Liver (tissue), 9 donors: Measurements from ENCODE around the gene OTOA. TPM values are rescaled to one million over a fixed set of nuclear protein-coding genes. Genes with fewer than 3 reads are reported as not detected.
"Not testable (repeated sequence)": the region's sequence is repeated elsewhere in the genome, so short reads cannot be mapped to it uniquely, and the experiment has no call there.

Experiments
- DNase-seq: peaks from one replicate; pipeline ENCODE4 v3.0.0-alpha.2; 2017; ENCODE audit warnings: low spot score
- H3K27ac ChIP-seq, 2 donors: one replicate each; pipeline ENCODE4 v1.7.0; 2013; ENCODE audit warnings: inconsistent platforms in 2 of 2, low read length in 2 of 2, control low read depth in 1 of 2, low read depth in 1 of 2, mild to moderate bottlenecking in 1 of 2
- H3K27me3 ChIP-seq, 4 donors: one replicate each; pipeline versions ENCODE4 v1.6.1 to v1.7.0; 2013; ENCODE audit warnings: low read length in 3 of 4, inconsistent platforms in 1 of 4, mild to moderate bottlenecking in 1 of 4, moderate library complexity in 1 of 4; ENCODE audit not compliant: control insufficient read depth in 4 of 4, insufficient read depth in 4 of 4
- H3K36me3 ChIP-seq, 4 donors: one replicate each; pipeline versions ENCODE4 v1.6.1 to v1.7.0; 2013; ENCODE audit warnings: low read length in 3 of 4, mild to moderate bottlenecking in 3 of 4, low read depth in 1 of 4, moderate library complexity in 1 of 4; ENCODE audit not compliant: control insufficient read depth in 4 of 4, insufficient read depth in 3 of 4
- H3K4me1 ChIP-seq, 4 donors: one replicate each; pipeline versions ENCODE4 v1.6.1 to v1.7.0; 2013; ENCODE audit warnings: low read length in 3 of 4, mild to moderate bottlenecking in 3 of 4, moderate library complexity in 1 of 4; ENCODE audit not compliant: control insufficient read depth in 4 of 4, insufficient read depth in 4 of 4
- H3K4me3 ChIP-seq, 3 donors: one replicate each; pipeline versions ENCODE4 v1.6.1 to v1.7.0; 2013; ENCODE audit warnings: low read length in 3 of 3, control low read depth in 1 of 3, low read depth in 1 of 3, mild to moderate bottlenecking in 1 of 3
- H3K9ac ChIP-seq, 2 donors: one replicate each; pipeline ENCODE4 v1.7.0; 2013; ENCODE audit warnings: low read length in 2 of 2, mild to moderate bottlenecking in 2 of 2, moderate library complexity in 2 of 2, control low read depth in 1 of 2, low read depth in 1 of 2
- H3K9me3 ChIP-seq, 4 donors: one replicate each; pipeline versions ENCODE4 v1.6.1 to v1.7.0; 2013; ENCODE audit warnings: low read length in 3 of 4; ENCODE audit not compliant: control insufficient read depth in 4 of 4
- EGR1 ChIP-seq, 2 donors: IDR thresholded peaks; 2 replicates each; pipeline ENCODE4 v1.6.1; 2016 to 2018; ENCODE audit warnings: antibody characterized with exemption in 2 of 2, low read depth in 2 of 2
- FOXA1 ChIP-seq: IDR thresholded peaks from 2 replicates; pipeline ENCODE4 v1.6.1; 2016; ENCODE audit warnings: antibody characterized with exemption
- FOXA2 ChIP-seq: IDR thresholded peaks from 2 replicates; pipeline ENCODE4 v1.6.1; 2016; ENCODE audit warnings: antibody characterized with exemption
- GABPA ChIP-seq, 2 donors: IDR thresholded peaks in 1 of 2; conservative IDR thresholded peaks in 1 of 2; 2 replicates each; pipeline ENCODE4 v1.6.1; 2016; ENCODE audit warnings: antibody characterized with exemption in 2 of 2, mild to moderate bottlenecking in 1 of 2, moderate library complexity in 1 of 2
- HNF4G ChIP-seq: IDR thresholded peaks from 2 replicates; pipeline ENCODE4 v1.6.1; 2016; ENCODE audit warnings: antibody characterized with exemption
- JUND ChIP-seq, 2 donors: IDR thresholded peaks; 2 replicates each; pipeline ENCODE4 v1.6.1; 2016; ENCODE audit warnings: antibody characterized with exemption in 2 of 2
- MAX ChIP-seq: IDR thresholded peaks from 2 replicates; pipeline ENCODE4 v1.6.1; 2016; ENCODE audit warnings: antibody characterized with exemption
- NR2F2 ChIP-seq: IDR thresholded peaks from 2 replicates; pipeline ENCODE4 v1.6.1; 2016; ENCODE audit warnings: antibody characterized with exemption
- RAD21 ChIP-seq, 2 donors: IDR thresholded peaks; 2 replicates each; pipeline ENCODE4 v1.6.1; 2016; ENCODE audit warnings: antibody characterized with exemption in 2 of 2, mild to moderate bottlenecking in 2 of 2
- RXRA ChIP-seq, 2 donors: IDR thresholded peaks; 2 replicates each; pipeline ENCODE4 v1.6.1; 2017 to 2018; ENCODE audit warnings: antibody characterized with exemption in 2 of 2, mild to moderate bottlenecking in 1 of 2
- SP1 ChIP-seq: IDR thresholded peaks from 2 replicates; pipeline ENCODE4 v1.6.1; 2018; ENCODE audit warnings: antibody characterized with exemption, mild to moderate bottlenecking
- TAF1 ChIP-seq: conservative IDR thresholded peaks from 2 replicates; pipeline ENCODE4 v1.6.1; 2016; ENCODE audit warnings: antibody characterized with exemption, mild to moderate bottlenecking
- YY1 ChIP-seq: IDR thresholded peaks from 2 replicates; pipeline ENCODE4 v1.6.1; 2016; ENCODE audit warnings: antibody characterized with exemption, mild to moderate bottlenecking
- WGBS: extraction: QIAGEN DNeasy Blood & Tissue Kit; methylation state at CpG from one replicate; pipeline ENCODE4 v1.1.7; 2013; 5-methylcytosine and 5-hydroxymethylcytosine counted together
- polyA plus RNA-seq, 2 donors: library from polyadenylated mRNA; stranded (reverse) in 1 of 2; unstranded in 1 of 2; fragments of 200-250 nt in 1 of 2; fragments of >200 nt in 1 of 2; fragmentation: Nextera tagmentation in 1 of 2; extraction: Ambion mirVana in 1 of 2; gene quantifications; one replicate each; pipeline versions ENCODE4 v1.2.1 to v1.2.3, GENCODE V29; 2013 to 2015
- total RNA-seq, 2 donors: library from RNA; depleted of rRNA; stranded (reverse); fragments of >200 nt; gene quantifications; one replicate each; pipeline ENCODE4 v1.2.3, GENCODE V29; 2014
- TF ChIP-seq, protein P1 (sequence below): fragments of 150-350 bp; IDR thresholded peaks from 2 replicates; pipeline ENCODE4 v1.5.1; 2017; ENCODE audit warnings: improper control_type of control experiment, low read depth, low read length; ENCODE audit not compliant: missing input control
- donor health status: healthy.
- donor health status: healthy.
- donor health status: healthy.
- donor health status: healthy.
- donor health status: healthy.

OTOA gene
- total and polyA plus RNA-seq, 4 donors = 0.05 to 0.17 (median 0.10) TPM

- not testable (repeated sequence) for H3K36me3 ChIP-seq, H3K4me3 ChIP-seq, DNase-seq, H3K9me3 ChIP-seq, H3K4me1 ChIP-seq, H3K27ac ChIP-seq, H3K27me3 ChIP-seq, H3K9ac ChIP-seq
- 91% methylated on average over 4 of the region's 4 CpGs for WGBS
Measured at GRCh38 chr16:21674456-21674855, 10.7 kb downstream of the OTOA start.

- 90% methylated on average over 5 of the region's 5 CpGs for WGBS
- H3K4me1 ChIP-seq, H3K36me3 ChIP-seq, H3K27me3 ChIP-seq, H3K9me3 ChIP-seq, H3K27ac ChIP-seq, H3K9ac ChIP-seq, H3K4me3 ChIP-seq, DNase-seq: not testable (repeated sequence)
Measured at GRCh38 chr16:21680714-21681113, 16.9 kb downstream of the OTOA start.

- Histone ChIP-seq H3K9ac (no peak overlapping the region), H3K27me3 (no peaks in the 10 kb centered on the region), H3K36me3 (no peaks in the 10 kb centered on the region), H3K9me3 (no peaks in the 10 kb centered on the region), H3K4me3 (no peak overlapping the region), H3K27ac (no peak overlapping the region), H3K4me1 (no peaks in the 10 kb centered on the region)
- DNase-seq = no peak
- 70% methylated on average over 3 of the region's 3 CpGs for WGBS
- TF ChIP-seq HNF4G (no peak), TAF1 (no peak), JUND (IDR thresholded peaks at IDR 0.05) (no peak), RAD21 (IDR thresholded peaks at IDR 0.05) (no peak)
Measured at GRCh38 chr16:21683184-21683583, 19.4 kb downstream of the OTOA start.

DNA sequence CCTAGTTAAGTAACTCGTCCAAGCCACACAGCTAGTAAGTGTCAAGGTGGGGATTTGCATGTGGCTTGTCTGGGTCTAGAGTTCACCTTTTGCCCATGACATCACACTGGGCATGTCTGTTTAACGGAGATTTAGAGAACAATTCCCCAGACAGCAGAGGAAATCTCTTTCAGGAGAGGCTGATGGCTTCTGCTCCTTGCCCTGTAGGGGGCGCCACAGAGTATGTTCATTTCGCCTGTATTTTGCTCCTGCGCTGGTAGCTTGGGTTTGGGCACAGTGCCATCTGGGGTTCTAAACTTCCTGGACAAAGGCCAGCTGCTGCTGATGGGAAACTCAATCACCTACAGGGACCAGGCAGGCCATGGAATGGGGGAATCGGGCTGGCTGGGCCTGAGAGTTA is 20.4 kb downstream of the OTOA start:
- Histone ChIP-seq H3K4me3 (no peak overlapping the region), H3K27me3 (no peaks in the 10 kb centered on the region), H3K9me3 (no peaks in the 10 kb centered on the region), H3K27ac (no peak overlapping the region), H3K36me3 (no peaks in the 10 kb centered on the region), H3K4me1 (no peaks in the 10 kb centered on the region), H3K9ac (no peak overlapping the region)
- peak; percentile 41 for DNase-seq
- WGBS = 31% methylated on average over 6 of the region's 6 CpGs
- TF ChIP-seq FOXA1 (no peak), MAX (no peak), RXRA (IDR thresholded peaks at IDR 0.05) (no peak), SP1 (no peak), TAF1 (no peak), EGR1 (IDR thresholded peaks at IDR 0.05; ENCODE audit: low read depth in 2 of 2) (no peak), FOXA2 (no peak), RAD21 (IDR thresholded peaks at IDR 0.05) (no peak), GABPA (IDR thresholded peaks at IDR 0.05 in 1 of 2, conservative IDR thresholded peaks at IDR 0.05 in 1 of 2) (no peak), JUND (IDR thresholded peaks at IDR 0.05) (no peak), YY1 (no peak), NR2F2 (no peak)
- TF ChIP-seq, protein P1, sequence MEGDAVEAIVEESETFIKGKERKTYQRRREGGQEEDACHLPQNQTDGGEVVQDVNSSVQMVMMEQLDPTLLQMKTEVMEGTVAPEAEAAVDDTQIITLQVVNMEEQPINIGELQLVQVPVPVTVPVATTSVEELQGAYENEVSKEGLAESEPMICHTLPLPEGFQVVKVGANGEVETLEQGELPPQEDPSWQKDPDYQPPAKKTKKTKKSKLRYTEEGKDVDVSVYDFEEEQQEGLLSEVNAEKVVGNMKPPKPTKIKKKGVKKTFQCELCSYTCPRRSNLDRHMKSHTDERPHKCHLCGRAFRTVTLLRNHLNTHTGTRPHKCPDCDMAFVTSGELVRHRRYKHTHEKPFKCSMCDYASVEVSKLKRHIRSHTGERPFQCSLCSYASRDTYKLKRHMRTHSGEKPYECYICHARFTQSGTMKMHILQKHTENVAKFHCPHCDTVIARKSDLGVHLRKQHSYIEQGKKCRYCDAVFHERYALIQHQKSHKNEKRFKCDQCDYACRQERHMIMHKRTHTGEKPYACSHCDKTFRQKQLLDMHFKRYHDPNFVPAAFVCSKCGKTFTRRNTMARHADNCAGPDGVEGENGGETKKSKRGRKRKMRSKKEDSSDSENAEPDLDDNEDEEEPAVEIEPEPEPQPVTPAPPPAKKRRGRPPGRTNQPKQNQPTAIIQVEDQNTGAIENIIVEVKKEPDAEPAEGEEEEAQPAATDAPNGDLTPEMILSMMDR = no peak
